ENCODE data around the gene FBRSL1. TPM values are rescaled to one million over a fixed set of nuclear protein-coding genes. Genes with fewer than 3 reads are reported as not detected.

The FBRSL1 gene
- total RNA-seq, 1 donor from 2014 or later: 17.1 TPM

- DNase-seq (ENCODE audit: low read depth) (no peak), FAIRE-seq (no peak)
- H3K27me3 ChIP-seq (ENCODE audit: control insufficient read depth, insufficient read depth, low read length): peaks cover 2% of the 10 kb centered on the region
- H3K36me3 ChIP-seq (ENCODE audit: control insufficient read depth, insufficient read depth, low read length): no peaks in the 10 kb centered on the region
- H3K4me3 ChIP-seq (ENCODE audit: low read depth, low read length): no peak overlapping the region
- no peak for TF ChIP-seq CTCF (IDR thresholded peaks at IDR 0.05; ENCODE audit: insufficient read depth, low read length, severe bottlenecking)
Observed at GRCh38 chr12:132482771-132483170, 7.2 kb upstream of the FBRSL1 start.

GRCh38 chr12:132483208-132483607 is 6.7 kb upstream of the FBRSL1 start:
- TF ChIP-seq CTCF (IDR thresholded peaks at IDR 0.05; ENCODE audit: insufficient read depth, low read length, severe bottlenecking): no peak
- no peaks in the 10 kb centered on the region for H3K36me3 ChIP-seq (ENCODE audit: control insufficient read depth, insufficient read depth, low read length)
- H3K27me3 ChIP-seq (ENCODE audit: control insufficient read depth, insufficient read depth, low read length): peaks cover 2% of the 10 kb centered on the region
- no peak for DNase-seq (ENCODE audit: low read depth)
- H3K4me3 ChIP-seq (ENCODE audit: low read depth, low read length): no peak overlapping the region
- no peak for FAIRE-seq

- H3K27me3 ChIP-seq (ENCODE audit: control insufficient read depth, insufficient read depth, low read length): peaks cover 2% of the 10 kb centered on the region
- no peaks in the 10 kb centered on the region for H3K36me3 ChIP-seq (ENCODE audit: control insufficient read depth, insufficient read depth, low read length)
- FAIRE-seq (no peak), DNase-seq (ENCODE audit: low read depth) (no peak)
- no peak for TF ChIP-seq CTCF (IDR thresholded peaks at IDR 0.05; ENCODE audit: insufficient read depth, low read length, severe bottlenecking)
- no peak overlapping the region for H3K4me3 ChIP-seq (ENCODE audit: low read depth, low read length)
Observed at GRCh38 chr12:132483612-132484011, 6.3 kb upstream of the FBRSL1 start.

- FAIRE-seq (no peak), DNase-seq (ENCODE audit: low read depth) (no peak)
- H3K36me3 ChIP-seq (ENCODE audit: control insufficient read depth, insufficient read depth, low read length): no peaks in the 10 kb centered on the region
- no peak overlapping the region for H3K4me3 ChIP-seq (ENCODE audit: low read depth, low read length)
- no peak for TF ChIP-seq CTCF (IDR thresholded peaks at IDR 0.05; ENCODE audit: insufficient read depth, low read length, severe bottlenecking)
- H3K27me3 ChIP-seq (ENCODE audit: control insufficient read depth, insufficient read depth, low read length): peaks cover 2% of the 10 kb centered on the region
Observed at GRCh38 chr12:132484183-132484890, 5.6 kb upstream of the FBRSL1 start.

- DNase-seq (ENCODE audit: low read depth): no peak
- Histone ChIP-seq H3K27me3 (ENCODE audit: control insufficient read depth, insufficient read depth, low read length) (peaks cover 2% of the 10 kb centered on the region), H3K4me3 (ENCODE audit: low read depth, low read length) (no peak overlapping the region), H3K36me3 (ENCODE audit: control insufficient read depth, insufficient read depth, low read length) (no peaks in the 10 kb centered on the region)
- no peak for TF ChIP-seq CTCF (IDR thresholded peaks at IDR 0.05; ENCODE audit: insufficient read depth, low read length, severe bottlenecking)
- no peak for FAIRE-seq
Observed at GRCh38 chr12:132484891-132485441, 5.0 kb upstream of the FBRSL1 start.
